ENCODE measurements around the gene APOO. TPM values are rescaled to one million over a fixed set of nuclear protein-coding genes. Genes with fewer than 3 reads are reported as not detected.

Gene APOO
- total RNA-seq, 1 experiment from 2014 or later: 95.3 TPM

DNA sequence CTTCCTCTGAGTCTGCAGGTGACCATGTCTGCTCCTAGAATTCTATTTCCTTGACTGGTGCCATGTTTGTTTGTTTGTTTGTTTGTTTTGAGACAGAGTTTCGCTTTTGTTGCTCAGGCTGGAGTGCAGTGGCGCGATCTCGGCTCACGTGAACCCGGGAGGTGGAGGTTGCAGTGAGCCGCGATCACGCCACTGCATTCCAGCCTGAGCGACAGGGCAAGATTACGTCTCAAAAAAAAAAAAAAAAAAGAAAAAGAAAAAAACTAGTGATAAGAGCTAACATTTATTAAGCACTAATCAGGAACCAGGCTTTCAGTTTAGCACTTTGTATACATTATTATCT lies 117.6 kb downstream of the APOO start:
- Histone ChIP-seq H2AK5ac (ENCODE audit: insufficient read length, low read length) (no peak overlapping the region), H2BK120ac (ENCODE audit: low read depth, low read length, poor library complexity, severe bottlenecking) (no peak overlapping the region), H3K9me3 (ENCODE audit: control insufficient read depth, low read depth, low read length) (no peaks in the 10 kb centered on the region), H3K14ac (ENCODE audit: insufficient read depth, low read length) (no peak overlapping the region), H4K91ac (ENCODE audit: insufficient read length, low read depth, low read length) (no peak overlapping the region), H4K5ac (ENCODE audit: insufficient read length, low read depth, low read length) (no peak overlapping the region), H3K79me2 (ENCODE audit: insufficient read depth, low read length) (no peaks in the 10 kb centered on the region), H2AFZ (ENCODE audit: low read length) (no peak overlapping the region), H4K8ac (replicated peaks; ENCODE audit: insufficient read length, low read depth, low read length) (no peak overlapping the region), H2BK20ac (ENCODE audit: low read depth, low read length, poor library complexity, severe bottlenecking) (no peak overlapping the region), H3K4me2 (ENCODE audit: insufficient read depth, insufficient read length, low read length) (no peak overlapping the region), H3K56ac (ENCODE audit: insufficient read length, low read depth, low read length) (no peak overlapping the region), H3K9ac (ENCODE audit: extremely low read depth, insufficient read length, low read length) (no peak overlapping the region), H3K23ac (ENCODE audit: insufficient read length, low read depth, low read length) (no peak overlapping the region), H2BK15ac (ENCODE audit: low read depth, low read length) (no peak overlapping the region), H3K27me3 (ENCODE audit: insufficient read depth, low read length) (no peaks in the 10 kb centered on the region), H2BK5ac (ENCODE audit: insufficient read length, low read length) (no peak overlapping the region), H4K20me1 (ENCODE audit: control insufficient read depth, insufficient read depth, insufficient read length) (no peaks in the 10 kb centered on the region), H2BK12ac (ENCODE audit: insufficient read length, low read depth, low read length) (no peak overlapping the region), H3K27ac (ENCODE audit: insufficient read length, low read depth, low read length) (no peak overlapping the region), H3T11ph (ENCODE audit: low read length) (no peak overlapping the region), H3K4ac (ENCODE audit: low read depth, low read length) (no peak overlapping the region), H3K18ac (ENCODE audit: insufficient read length, low read depth, low read length) (no peak overlapping the region), H3K23me2 (ENCODE audit: insufficient read length, low read depth, low read length, poor library complexity, severe bottlenecking) (no peaks in the 10 kb centered on the region), H3K79me1 (ENCODE audit: insufficient read depth, low read depth, low read length, poor library complexity, severe bottlenecking) (no peaks in the 10 kb centered on the region), H3K4me1 (ENCODE audit: insufficient read depth, low read length) (no peaks in the 10 kb centered on the region; the same call in 1 of the 2 replicates)
- Mint-ChIP-seq H3K27me3 (ENCODE audit: low read depth) (no peaks in the 10 kb centered on the region), H3K4me1 (peaks cover 15 to 17% of the 10 kb centered on the region in 2 experiments), H3K9me3 (no peaks in the 10 kb centered on the region), H3K27ac (peak overlapping the region in 2 of 3 experiments; percentile 38 to 62; a peak in 2 of 7 replicates), H3K4me3 (no peak overlapping the region), H3K36me3 (ENCODE audit: insufficient read depth in 1 of 3, low read depth in 3 of 3) (peaks cover 8 to 13% (median 10%) of the 10 kb centered on the region in 3 experiments; a peak in 6 of 7 replicates)
- WGBS (ENCODE audit: extremely low coverage, insufficient read length, low lambda C conversion rate): no CpG with 5 or more reads among the region's 11 CpGs
- no peak for DNase-seq
- TF ChIP-seq CTCF (conservative IDR thresholded peaks at IDR 0.05): no peak

Data from H9 (cell line).